HG02973 (cell line): ENCODE data around the gene CCDC15.

Source experiments
- ATAC-seq: cut with Tn5 transposase; IDR thresholded peaks from one replicate; pipeline ENCODE4 v1.9.1; 2021; ENCODE audit warnings: moderate library complexity; ENCODE audit not compliant: unreplicated experiment

CCDC15 gene, protein sequence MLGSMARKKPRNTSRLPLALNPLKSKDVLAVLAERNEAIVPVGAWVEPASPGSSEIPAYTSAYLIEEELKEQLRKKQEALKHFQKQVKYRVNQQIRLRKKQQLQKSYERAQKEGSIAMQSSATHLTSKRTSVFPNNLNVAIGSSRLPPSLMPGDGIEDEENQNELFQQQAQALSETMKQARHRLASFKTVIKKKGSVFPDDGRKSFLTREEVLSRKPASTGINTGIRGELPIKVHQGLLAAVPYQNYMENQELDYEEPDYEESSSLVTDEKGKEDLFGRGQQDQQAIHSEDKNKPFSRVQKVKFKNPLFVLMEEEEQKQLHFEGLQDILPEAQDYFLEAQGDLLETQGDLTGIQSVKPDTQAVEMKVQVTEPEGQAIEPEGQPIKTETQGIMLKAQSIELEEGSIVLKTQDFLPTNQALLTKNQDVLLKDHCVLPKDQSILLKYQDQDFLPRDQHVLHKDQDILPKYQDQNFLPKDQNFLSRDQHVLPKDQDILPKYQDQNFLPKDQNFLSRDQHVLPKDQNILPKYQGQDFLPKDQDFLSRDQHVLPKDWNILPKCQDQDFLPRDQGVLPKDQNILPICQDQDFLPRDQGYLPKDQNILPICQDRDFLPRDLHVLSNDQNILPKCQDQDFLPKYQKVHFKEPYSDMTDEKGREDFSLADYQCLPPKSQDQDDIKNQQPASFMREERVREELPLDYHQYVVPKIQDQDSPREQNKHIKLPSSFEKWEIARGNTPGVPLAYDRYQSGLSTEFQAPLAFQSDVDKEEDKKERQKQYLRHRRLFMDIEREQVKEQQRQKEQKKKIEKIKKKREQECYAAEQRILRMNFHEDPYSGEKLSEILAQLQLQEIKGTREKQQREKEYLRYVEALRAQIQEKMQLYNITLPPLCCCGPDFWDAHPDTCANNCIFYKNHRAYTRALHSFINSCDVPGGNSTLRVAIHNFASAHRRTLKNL

GRCh38 chr11:124953753-124954589, at the start of gene CCDC15:
TSS of gene CCDC15 (plus strand) at chr11:124954202. CDS start at chr11:124954733, 531 bp downstream.
- ATAC-seq: peak; percentile 100

GRCh38 chr11:124915541-124916369, 38.2 kb upstream of the CCDC15 start:
- ATAC-seq: no peak

DNA sequence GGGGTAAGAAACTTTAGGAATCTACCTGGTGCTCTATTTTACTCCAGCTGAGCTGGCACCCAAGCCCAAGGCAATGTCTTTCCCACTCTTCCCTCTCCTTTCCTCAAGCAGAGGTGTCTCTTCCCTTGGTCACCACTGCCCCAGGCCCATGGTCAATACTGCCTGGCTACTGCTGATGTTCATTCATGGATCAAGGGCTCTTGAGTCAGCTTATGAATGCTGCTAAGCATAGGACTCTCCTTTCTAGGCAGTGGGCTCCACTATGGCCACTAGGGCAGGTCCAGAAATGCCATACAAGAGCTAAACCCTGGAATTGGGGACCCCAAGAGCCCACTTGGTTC, 37.7 kb upstream of the CCDC15 start:
- ATAC-seq: no peak

DNA sequence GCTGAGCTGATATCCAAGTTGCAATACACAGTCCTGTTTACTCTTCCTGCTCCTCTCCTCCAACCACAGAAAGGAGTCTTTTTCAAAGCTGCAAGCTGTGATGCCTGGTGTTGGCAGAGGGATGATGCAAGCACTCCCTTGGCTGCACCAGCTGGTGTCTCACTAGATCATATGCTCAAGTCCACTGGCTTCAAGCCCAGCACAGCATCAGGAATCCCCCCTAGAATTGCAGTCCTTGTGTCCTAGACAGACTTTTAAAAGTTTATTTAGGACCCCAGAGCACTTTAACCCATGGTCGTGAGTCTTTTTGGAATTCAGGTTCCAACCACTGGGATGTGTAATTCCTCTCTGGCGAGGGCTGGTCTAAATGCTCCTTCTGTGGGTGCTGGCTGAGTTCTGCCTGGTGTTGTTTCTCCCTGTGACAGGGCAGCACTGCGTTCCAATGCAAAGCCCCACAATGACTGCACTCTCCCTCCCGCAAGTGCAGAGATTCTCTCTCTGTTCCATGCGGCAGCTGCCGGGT, 36.8 kb upstream of the CCDC15 start:
- ATAC-seq: no peak

- no peak for ATAC-seq
Observed at GRCh38 chr11:124918950-124919349, 35.1 kb upstream of the CCDC15 start, which contains the start of gene HEPN1. TSS of gene HEPN1 (plus strand) at chr11:124919250.

DNA sequence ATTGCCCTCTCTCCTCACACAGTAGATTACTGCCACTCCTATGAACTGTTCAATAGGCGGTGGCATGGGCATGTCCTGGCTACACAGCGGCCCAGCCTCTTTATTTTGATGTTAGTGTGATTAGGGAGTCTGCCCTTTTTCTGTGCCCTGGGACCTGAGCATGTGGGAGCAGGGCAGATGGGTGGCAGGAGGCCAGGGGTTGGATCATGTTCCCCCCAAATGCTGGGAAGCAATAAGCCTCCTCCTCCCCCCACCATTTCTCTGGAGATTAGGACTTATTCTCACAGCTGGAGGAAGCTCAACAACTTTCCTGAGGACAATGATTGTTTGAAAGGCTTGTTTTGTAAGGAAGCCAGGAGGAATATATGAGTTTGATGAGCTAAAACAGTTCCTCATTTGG, 34.1 kb upstream of the CCDC15 start:
- no peak for ATAC-seq

- ATAC-seq: no peak
Observed at GRCh38 chr11:124920356-124920755, 33.6 kb upstream of the CCDC15 start.

DNA sequence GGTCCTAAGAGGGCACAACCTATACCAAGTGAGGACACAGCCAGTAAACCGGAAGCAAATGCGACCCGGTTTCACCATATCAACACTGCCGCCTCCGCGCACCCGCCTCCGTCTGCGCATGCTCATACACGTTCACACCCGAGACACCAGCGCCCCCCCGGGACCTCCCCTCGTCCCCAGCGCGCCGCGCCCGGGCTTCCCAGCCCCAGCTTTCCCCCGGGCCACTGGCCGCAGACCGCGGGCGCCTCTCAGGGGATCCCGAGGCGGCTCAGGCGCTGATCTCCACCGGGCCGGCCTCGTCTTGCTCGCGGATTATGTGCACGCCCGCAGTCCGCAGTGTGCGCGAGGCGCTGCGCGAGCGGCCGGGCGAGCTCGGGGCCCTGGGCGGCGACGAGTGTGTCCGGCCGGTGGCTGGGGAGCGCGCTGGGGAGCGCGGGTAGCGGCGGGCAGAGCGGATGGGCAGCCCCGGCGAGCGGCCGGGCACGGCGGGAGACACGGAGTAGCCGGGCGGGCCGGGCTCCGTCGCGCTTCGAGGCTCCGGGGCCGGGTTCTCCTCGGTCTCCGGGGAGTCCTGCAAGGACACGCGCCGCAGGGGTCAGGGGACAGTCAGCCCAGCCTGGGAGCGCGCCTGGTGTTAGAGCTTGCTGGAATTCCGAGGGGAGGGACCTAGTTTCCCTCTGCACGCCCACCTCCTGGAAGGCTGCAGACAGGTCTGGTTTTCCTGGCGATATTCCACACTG, 33.0 kb upstream of the CCDC15 start:
- ATAC-seq: peak; percentile 64

GRCh38 chr11:124922831-124923230, 31.2 kb upstream of the CCDC15 start:
- no peak for ATAC-seq

DNA sequence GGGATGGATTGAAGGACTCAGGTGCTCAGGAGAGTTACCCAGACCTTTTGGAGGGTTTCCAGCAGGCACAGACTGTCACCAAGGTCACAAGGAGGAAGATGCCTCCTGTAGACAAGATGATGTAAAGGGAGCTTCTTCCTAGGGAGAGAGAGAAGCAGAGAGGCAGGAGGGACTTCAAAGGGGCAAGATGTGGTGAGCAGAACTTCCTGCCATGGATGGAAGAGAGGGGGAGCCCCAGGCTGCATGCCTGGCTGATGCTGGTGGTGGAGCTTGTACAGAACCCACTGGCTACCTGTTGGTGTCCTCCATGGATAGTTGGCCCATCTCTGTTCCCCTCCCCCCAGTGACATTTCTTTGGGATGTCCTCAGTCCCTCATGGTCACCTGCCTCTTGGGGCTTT, 30.7 kb upstream of the CCDC15 start:
- no peak for ATAC-seq

DNA sequence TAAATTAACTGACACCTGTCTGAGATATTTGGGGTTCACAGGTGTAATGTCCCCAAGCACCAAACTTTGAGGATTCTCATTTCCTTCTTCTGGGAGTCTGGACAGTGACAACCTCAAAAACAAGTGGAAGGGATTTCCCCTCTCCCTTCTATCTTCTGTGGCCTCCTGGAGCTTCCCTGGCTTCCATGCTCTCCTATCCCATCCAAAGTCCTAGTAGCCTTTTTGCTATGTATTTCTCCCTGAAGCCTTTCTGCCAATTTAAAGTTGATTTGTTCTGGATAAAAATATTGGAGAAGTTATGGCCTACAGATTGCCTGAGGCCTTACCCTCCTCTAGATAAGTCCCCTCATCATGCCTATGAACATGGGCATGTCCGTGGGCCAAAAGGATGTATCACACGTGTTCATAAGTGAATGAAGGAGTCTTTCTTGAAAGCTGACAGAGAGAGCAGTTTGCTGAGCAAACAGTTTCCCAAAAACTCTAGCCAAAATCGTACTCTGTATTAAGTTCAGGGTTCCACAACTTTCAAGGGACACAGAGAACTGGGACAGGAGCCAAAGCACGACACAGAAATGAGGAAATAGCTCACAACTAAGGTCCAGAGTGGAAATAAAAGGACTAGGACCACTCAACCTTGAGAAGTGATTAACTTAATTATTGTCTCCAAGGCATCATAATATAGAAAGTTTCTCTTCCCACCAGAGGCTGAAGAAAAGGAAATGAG, 24.9 kb upstream of the CCDC15 start:
- ATAC-seq: no peak

DNA sequence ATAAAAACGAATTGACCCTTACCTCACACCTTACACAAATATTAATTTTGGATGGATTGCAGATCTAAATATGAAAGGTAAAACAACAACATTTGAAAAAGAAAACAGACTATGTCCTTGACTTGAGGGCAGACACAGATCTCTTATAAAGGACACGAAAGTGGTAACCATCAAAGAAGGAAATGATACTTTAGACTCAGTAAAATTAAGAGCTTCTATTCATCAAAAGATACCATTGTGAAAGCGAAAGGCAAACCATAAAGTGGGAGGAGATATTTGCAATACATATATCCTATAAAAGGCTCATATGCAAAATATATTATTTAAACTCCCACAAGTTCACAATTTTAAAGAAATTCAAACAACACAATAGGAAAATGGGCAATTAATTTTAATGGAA, 23.2 kb upstream of the CCDC15 start:
- ATAC-seq: peak; percentile 87

DNA sequence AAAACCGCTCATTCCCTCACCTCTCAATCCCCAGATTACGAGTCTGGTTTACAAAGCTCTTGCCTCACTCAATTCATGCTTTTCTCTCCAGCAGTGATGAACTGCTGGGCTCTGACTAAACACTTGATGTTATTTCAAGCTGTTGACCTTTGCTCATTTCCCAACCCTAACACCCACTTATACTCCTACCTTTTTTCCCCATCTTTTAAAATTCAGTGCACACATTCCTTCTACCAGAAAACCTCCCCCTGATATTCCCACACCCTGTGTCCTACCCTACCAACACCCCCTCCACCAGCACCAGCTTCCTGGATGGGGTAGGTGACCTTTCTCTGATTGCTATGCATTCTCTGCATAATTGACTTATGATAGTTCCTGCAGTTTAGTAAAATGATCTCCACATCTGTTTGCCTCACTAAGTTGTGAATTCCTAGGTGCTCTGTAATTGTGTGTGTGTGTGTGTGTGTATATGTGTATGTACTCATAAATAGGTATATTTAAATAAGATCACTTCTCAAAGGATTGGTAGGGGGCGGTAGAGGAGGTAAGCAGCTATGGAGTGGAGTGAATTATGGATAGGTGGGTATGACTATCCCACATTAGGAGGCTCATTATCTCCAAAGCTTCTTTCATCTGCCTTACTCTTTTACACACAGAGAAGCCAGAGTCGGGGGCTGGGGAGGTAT, 19.0 kb upstream of the CCDC15 start:
- ATAC-seq: no peak

DNA sequence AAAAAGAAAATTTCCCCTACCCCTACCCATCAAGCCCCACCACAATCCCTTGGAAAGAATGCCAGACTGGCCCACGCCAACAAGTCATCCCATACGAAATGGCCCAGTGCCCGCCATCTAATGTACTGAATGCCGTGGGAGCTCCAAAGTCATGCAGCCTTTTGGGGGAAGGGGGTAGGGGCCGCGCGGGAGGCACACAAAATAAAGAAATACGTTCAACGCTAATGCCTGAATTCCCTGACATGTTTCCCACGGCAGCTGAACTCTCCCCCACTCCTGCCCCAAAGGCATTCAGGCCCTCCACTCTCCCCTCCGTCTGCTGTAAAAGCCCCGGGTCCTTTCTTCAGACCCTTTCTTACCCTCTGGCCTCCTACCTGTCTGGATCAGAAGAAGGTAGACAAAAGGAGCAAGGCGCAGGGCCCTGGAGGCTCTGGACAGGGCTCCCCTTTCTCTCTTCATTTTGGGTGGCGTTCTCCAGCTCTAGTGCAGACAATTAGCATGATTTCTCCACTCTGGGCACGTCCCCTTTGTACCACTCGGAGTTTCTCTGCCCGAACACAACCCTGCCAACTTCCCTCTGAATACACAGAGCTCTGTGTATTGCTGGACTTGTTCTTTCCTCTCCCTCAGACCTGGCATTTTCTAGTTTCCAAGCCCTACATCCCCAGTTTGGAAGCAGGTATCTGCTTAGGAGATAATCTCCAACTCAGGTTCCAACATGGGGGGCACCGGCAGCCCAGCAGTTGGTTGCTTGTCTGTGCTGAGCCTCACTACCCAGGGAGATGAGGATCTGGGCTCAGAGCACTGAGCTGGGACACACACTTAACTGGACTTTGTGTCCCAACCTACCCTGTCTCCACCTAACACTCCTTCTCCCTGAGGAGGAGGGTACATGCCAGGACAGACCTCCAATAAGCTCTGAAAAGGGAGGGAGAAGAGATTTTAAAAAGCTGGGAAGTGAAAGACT, 18.2 kb upstream of the CCDC15 start, which contains the start of gene HEPACAM:
Gene HEPACAM, minus strand, starts transcription at position 500 of the 967 bp plus-strand sequence. Its CDS starts 41 bp downstream, at position 459.
- no peak for ATAC-seq

GRCh38 chr11:124937336-124937935, 16.6 kb upstream of the CCDC15 start:
- no peak for ATAC-seq

DNA sequence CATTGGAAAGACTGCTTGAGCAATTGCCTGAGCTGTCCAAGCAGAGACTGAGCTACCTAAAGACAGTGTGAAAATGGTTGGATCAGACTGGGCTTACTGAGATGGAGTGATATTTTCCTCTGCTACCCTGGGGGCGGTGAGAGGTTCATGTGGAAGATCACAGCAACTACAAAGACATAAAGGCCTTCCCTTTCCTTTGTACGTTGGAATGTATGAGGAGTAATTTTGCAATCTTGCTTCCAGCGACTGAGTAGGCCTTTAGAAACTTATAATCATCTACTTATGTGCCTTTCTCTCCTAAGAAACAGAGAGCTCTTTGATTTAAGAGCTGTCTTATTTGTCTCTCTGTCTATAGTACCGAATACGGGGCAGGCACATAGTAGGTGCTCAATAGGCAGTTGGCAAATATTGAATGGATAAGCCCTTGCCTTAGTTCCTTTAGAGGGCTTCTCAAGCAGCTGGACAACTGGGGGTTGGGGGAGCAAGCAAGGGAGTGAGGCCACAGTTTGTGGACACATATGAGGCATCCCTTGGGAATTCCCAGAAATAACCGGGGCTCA, 15.7 kb upstream of the CCDC15 start:
- no peak for ATAC-seq
